HepG2 (cell line): ENCODE results near the gene LTA. TPM values are rescaled to one million over a fixed set of nuclear protein-coding genes. Genes with fewer than 3 reads are reported as not detected.
A peak's percentile ranks its signal among the peaks of the same experiment; 100 is the strongest.

ENCODE experiments used
- ARID4A ChIP-seq: sonication (generic); formaldehyde crosslinking; IDR thresholded peaks from 2 replicates; pipeline ENCODE4 v1.5.0; 2020; ENCODE audit warnings: mild to moderate bottlenecking, missing genetic modification reagents, borderline replicate concordance
- ARNT ChIP-seq: fragments of 450-650 bp; IDR thresholded peaks from 2 replicates; pipeline ENCODE4 v1.6.1; 2017
- BHLHE40 ChIP-seq: IDR thresholded peaks from 2 replicates; pipeline ENCODE4 v1.6.1; 2011; ENCODE audit warnings: low read length, improper control_type of control experiment
- HHEX ChIP-seq: IDR thresholded peaks from 2 replicates; pipeline ENCODE4 v1.6.1; 2016; ENCODE audit warnings: control low read depth
- KLF11 ChIP-seq: IDR thresholded peaks from 2 replicates; pipeline ENCODE4 v1.6.1; 2016; ENCODE audit warnings: missing compliant biosample characterization
- PTBP1 ChIP-seq: fragments of 200-400 bp; formaldehyde crosslinking; IDR thresholded peaks from 2 replicates; pipeline ENCODE4 v1.6.1; 2018; ENCODE audit warnings: low read length, low read depth; ENCODE audit not compliant: poor library complexity, severe bottlenecking
- SUZ12 ChIP-seq: fragments of 150-350 bp; IDR thresholded peaks from 2 replicates; pipeline ENCODE4 v1.6.1; 2014; ENCODE audit warnings: low read depth, low read length
- TSC22D2 ChIP-seq: sonication (generic); formaldehyde crosslinking; IDR thresholded peaks from 2 replicates; pipeline ENCODE4 v1.5.1; 2020; ENCODE audit warnings: missing genetic modification reagents, mild to moderate bottlenecking, borderline replicate concordance
- ZMYM3 ChIP-seq: sonication (generic); formaldehyde crosslinking; IDR thresholded peaks from 2 replicates; pipeline ENCODE4 v1.5.1; 2020; ENCODE audit warnings: mild to moderate bottlenecking, missing genetic modification reagents
- ZNF564 ChIP-seq: sonication (generic); formaldehyde crosslinking; IDR thresholded peaks from 2 replicates; pipeline ENCODE4 v1.8.1; 2023; ENCODE audit warnings: mild to moderate bottlenecking, missing genetic modification reagents
- polyA plus RNA-seq, 8 experiments: library from polyadenylated mRNA; depleted of rRNA in 3 of 8; stranded (reverse) in 7 of 8; unstranded in 1 of 8; fragments of >200 nt; fragmentation: Illumina TruSeq in 4 of 8; extraction: Trizol in 4 of 8; gene quantifications; 2 replicates each; pipeline versions ENCODE4 v1.2.1 to v1.2.3, GENCODE V29; 2011 to 2016; ENCODE audit warnings: low read depth in 4 of 8, missing spikeins in 1 of 8, mixed read lengths in 1 of 8; ENCODE audit not compliant: insufficient read depth in 1 of 8
- total RNA-seq, 5 experiments: library from RNA; depleted of rRNA; stranded (reverse); fragments of >200 nt; fragmentation: Illumina TruSeq; extraction: Trizol; gene quantifications; 2 replicates each; pipeline ENCODE4 v1.2.3, GENCODE V29; 2016; ENCODE audit warnings: low read depth in 1 of 5
- TF ChIP-seq, protein P1 (sequence below): sonication (generic); formaldehyde crosslinking; IDR thresholded peaks from 2 replicates; pipeline ENCODE4 v1.4.0; 2020; ENCODE audit warnings: missing genetic modification reagents
- TF ChIP-seq, protein P2 (sequence below), 2 experiments: fragments of 450-650 bp in 1 of 2; sonication (generic) in 1 of 2; formaldehyde crosslinking in 1 of 2; IDR thresholded peaks; 2 replicates each; pipeline versions ENCODE4 v1.6.1 to v1.8.0; 2016 to 2022; ENCODE audit warnings: antibody characterized with exemption in 1 of 2, mild to moderate bottlenecking in 1 of 2, missing genetic modification reagents in 1 of 2

Gene LTA
- total and polyA plus RNA-seq, 2 of the 13 experiments (the other 11 are each of a cell fraction or from before 2014, with no cell fraction given), result 0.09 TPM; not detected in 1

GRCh38 chr6:31546958-31547726 is 24.9 kb upstream of the LTA start, which contains the start of gene NFKBIL1 (continued):
- TF ChIP-seq ZMYM3 (peak; percentile 22; the same call in 1 of the 2 replicates), KLF11 (CRISPR knock-in tag) (peak; percentile 68), ARID4A (CRISPR knock-in tag) (peak; percentile 66; the same call in 1 of the 2 replicates), SUZ12 (no peak), HHEX (CRISPR knock-in tag) (0 out of 2 replicates have a peak, but pooled peaks have one; percentile 26), BHLHE40 (no peak), PTBP1 (peak; percentile 49), ZNF564 (CRISPR knock-in tag) (peak; percentile 67; the same call in 1 of the 2 replicates), TSC22D2 (peak; percentile 38; the same call in 1 of the 2 replicates), ARNT (no peak)
- TF ChIP-seq, protein P1, sequence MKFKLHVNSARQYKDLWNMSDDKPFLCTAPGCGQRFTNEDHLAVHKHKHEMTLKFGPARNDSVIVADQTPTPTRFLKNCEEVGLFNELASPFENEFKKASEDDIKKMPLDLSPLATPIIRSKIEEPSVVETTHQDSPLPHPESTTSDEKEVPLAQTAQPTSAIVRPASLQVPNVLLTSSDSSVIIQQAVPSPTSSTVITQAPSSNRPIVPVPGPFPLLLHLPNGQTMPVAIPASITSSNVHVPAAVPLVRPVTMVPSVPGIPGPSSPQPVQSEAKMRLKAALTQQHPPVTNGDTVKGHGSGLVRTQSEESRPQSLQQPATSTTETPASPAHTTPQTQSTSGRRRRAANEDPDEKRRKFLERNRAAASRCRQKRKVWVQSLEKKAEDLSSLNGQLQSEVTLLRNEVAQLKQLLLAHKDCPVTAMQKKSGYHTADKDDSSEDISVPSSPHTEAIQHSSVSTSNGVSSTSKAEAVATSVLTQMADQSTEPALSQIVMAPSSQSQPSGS (CRISPR knock-in tag), result peak; percentile 85
- TF ChIP-seq, protein P2, sequence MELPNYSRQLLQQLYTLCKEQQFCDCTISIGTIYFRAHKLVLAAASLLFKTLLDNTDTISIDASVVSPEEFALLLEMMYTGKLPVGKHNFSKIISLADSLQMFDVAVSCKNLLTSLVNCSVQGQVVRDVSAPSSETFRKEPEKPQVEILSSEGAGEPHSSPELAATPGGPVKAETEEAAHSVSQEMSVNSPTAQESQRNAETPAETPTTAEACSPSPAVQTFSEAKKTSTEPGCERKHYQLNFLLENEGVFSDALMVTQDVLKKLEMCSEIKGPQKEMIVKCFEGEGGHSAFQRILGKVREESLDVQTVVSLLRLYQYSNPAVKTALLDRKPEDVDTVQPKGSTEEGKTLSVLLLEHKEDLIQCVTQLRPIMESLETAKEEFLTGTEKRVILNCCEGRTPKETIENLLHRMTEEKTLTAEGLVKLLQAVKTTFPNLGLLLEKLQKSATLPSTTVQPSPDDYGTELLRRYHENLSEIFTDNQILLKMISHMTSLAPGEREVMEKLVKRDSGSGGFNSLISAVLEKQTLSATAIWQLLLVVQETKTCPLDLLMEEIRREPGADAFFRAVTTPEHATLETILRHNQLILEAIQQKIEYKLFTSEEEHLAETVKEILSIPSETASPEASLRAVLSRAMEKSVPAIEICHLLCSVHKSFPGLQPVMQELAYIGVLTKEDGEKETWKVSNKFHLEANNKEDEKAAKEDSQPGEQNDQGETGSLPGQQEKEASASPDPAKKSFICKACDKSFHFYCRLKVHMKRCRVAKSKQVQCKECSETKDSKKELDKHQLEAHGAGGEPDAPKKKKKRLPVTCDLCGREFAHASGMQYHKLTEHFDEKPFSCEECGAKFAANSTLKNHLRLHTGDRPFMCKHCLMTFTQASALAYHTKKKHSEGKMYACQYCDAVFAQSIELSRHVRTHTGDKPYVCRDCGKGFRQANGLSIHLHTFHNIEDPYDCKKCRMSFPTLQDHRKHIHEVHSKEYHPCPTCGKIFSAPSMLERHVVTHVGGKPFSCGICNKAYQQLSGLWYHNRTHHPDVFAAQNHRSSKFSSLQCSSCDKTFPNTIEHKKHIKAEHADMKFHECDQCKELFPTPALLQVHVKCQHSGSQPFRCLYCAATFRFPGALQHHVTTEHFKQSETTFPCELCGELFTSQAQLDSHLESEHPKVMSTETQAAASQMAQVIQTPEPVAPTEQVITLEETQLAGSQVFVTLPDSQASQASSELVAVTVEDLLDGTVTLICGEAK (IDR thresholded peaks at IDR 0.05), result peak; percentile 98
- TF ChIP-seq, protein P2 (CRISPR knock-in tag; IDR thresholded peaks at IDR 0.05), result no peak; the same call in 1 of the 2 replicates
